ENCODE data around the gene QPRT.
"Not testable (repeated sequence)": the region's sequence is repeated elsewhere in the genome, so short reads cannot be mapped to it uniquely, and the experiment has no call there.

QPRT gene

DNA sequence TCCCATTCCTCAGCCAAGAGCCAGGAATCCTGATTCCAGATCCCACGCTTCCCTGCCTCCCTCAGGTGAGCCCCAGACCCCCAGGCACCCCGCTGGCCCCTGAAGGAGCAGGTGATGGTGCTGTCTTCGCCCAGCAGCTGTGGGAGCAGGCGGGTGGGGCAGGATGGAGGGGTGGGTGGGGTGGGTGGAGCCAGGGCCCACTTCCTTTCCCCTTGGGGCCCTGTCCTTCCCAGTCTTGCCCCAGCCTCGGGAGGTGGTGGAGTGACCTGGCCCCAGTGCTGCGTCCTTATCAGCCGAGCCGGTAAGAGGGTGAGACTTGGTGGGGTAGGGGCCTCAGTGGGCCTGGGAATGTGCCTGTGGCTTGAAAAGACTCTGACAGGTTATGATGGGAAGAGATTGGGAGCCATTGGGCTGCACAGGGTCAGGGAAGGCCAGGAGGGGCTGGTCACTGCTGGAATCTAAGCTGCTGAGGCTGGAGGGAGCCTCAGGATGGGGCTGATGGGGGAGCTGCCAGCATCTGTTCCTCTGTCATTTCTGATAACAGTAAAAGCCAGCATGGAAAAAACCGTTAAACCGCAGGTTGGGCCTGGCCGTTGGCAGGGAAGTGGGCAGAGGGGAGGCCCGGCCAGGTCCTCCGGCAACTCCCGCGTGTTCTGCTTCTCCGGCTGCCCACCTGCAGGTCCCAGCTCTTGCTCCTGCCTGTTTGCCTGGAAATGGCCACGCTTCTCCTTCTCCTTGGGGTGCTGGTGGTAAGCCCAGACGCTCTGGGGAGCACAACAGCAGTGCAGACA, 15.8 kb upstream of the QPRT start, which contains the start of gene SPN:
Gene SPN, plus strand, starts transcription at position 232 of the 791 bp plus-strand sequence. Its CDS starts 482 bp downstream, at position 714.
- DNase-seq, result peak; percentile 53

DNA sequence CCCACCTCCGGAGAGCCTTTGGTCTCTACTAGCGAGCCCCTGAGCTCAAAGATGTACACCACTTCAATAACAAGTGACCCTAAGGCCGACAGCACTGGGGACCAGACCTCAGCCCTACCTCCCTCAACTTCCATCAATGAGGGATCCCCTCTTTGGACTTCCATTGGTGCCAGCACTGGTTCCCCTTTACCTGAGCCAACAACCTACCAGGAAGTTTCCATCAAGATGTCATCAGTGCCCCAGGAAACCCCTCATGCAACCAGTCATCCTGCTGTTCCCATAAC, 15.2 kb upstream of the QPRT start:
- no peak for DNase-seq

DNA sequence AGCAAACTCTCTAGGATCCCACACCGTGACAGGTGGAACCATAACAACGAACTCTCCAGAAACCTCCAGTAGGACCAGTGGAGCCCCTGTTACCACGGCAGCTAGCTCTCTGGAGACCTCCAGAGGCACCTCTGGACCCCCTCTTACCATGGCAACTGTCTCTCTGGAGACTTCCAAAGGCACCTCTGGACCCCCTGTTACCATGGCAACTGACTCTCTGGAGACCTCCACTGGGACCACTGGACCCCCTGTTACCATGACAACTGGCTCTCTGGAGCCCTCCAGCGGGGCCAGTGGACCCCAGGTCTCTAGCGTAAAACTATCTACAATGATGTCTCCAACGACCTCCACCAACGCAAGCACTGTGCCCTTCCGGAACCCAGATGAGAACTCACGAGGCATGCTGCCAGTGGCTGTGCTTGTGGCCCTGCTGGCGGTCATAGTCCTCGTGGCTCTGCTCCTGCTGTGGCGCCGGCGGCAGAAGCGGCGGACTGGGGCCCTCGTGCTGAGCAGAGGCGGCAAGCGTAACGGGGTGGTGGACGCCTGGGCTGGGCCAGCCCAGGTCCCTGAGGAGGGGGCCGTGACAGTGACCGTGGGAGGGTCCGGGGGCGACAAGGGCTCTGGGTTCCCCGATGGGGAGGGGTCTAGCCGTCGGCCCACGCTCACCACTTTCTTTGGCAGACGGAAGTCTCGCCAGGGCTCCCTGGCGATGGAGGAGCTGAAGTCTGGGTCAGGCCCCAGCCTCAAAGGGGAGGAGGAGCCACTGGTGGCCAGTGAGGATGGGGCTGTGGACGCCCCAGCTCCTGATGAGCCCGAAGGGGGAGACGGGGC, 14.7 kb upstream of the QPRT start:
- DNase-seq, result peak; percentile 48

DNA sequence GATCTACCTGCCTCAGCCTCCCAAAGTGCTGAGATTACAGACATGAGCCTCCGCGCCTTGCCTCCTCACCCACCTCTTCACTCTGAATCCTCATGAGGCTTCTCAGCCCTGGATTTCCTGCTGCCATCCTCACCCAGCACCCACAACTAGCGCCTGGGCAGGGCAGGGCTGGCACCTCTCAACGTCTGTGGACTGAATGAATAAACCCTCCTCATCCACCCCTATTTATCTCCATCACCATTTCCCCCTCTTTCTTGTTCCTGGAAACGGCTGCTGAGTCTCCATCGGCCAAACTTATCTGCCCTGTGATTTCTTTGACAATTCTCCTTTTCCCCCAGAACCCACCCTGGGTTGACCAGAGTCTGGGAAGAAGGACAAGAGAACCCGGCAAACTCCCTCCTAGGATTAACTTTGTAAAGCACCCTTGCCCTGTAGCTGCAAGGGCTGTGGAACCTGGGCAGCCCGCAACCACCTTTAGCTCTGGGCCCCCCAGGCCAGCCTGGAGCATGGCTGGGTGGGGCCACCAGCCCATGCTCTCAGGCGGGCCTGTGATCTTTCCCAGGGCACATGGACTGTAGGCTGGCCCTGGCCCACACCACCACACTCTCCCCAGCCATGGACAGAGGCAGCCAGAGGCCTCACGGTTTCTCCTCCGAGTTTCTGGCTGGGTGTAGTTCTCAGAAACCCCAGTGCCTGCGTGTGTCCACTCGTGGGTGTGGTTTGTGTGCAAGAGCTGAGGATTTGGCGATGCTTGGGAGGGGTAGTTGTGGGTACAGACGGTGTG, 13.5 kb upstream of the QPRT start:
- peak; percentile 38 for DNase-seq

DNA sequence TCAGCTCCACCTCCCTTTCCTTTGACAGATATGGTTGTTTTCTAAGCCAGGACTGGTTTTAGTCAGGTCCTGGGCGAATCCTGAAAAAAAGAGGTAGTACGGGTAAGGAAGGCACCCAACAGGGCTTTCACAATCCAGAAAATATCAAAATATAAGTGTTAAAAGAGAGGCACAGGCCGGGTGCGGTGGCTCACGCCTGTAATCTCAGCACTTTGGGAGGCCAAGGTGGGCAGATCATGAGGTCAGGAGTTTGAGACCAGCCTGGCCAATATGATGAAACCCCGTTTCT, 11.7 kb upstream of the QPRT start:
- not testable (repeated sequence) for DNase-seq

DNA sequence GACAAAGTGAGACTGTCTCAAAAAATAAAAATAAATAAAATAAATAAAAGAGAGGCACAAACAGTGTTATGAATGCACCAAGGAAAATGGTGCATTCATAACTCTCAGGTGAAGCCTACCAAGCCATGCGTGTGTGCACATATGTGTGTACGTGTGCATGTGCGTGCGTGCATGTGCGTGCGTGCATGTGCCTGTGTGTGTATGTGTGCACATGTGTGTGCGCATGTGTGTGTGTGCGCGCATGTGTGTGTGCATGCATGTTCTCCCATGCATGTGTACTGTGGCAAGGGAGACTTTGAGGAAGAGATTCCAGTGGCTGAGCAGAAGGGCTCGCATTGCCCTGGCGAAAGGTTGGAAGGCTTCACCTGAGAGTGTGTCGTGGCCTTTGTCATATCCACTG, 11.2 kb upstream of the QPRT start:
- no peak for DNase-seq

DNA sequence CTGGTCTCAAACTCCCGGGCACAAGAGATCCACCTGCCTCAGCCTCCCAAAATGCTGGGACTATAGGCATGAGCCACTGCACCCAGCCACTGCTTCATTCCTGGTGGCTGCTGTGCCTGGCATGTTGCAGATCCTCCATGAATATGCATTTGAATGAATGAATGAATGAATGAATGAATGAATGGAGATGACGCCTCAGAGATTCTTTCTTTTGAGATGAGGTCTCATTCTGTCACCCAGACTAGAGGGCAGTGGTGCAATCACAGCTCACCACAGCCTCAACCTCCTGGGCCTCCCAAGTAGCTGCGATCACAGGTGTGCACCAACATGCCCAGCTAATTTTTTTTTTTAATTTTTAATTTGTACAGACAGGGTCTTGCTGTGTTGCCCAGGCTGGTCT, 10.7 kb upstream of the QPRT start:
- DNase-seq, result no peak

DNA sequence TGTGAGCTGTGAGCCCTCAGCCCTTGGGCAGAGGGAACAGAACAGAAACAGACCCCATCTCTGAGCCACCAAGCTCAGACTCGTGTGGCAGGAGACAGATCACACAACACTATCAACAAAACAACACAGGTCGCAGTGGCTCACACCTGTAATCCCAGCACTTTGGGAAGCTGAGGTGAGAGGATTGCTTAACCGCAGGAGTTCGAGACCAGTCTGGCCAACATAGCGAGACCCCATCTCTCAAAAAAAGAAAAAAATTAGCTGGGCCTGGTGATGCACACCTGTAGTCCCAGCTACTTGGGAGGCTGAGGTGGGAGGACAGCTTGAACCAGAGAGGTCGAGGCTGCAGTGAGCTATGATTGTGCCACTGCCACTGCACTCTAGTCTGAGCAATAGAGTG, 5.5 kb upstream of the QPRT start:
- DNase-seq, result no peak

DNA sequence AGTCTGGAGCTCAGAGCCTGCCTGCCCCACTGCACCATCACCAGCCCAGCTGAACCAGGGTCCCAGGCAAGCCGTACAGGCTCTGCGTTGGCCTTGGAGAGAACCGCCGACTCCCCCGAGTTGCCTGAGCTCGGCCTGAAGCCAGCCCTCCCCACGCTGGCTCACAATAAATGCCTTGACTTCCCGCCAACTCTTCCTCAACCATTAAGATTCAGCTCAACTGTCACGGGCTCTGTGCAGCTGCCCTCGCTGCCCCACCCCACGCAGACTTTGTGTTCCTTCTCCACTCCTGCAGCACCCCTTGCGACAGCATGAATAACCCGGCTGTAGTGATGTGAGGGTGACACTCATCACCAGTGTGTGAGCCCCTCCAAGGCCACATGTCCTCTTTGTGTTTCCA, 4.8 kb upstream of the QPRT start:
- no peak for DNase-seq

DNA sequence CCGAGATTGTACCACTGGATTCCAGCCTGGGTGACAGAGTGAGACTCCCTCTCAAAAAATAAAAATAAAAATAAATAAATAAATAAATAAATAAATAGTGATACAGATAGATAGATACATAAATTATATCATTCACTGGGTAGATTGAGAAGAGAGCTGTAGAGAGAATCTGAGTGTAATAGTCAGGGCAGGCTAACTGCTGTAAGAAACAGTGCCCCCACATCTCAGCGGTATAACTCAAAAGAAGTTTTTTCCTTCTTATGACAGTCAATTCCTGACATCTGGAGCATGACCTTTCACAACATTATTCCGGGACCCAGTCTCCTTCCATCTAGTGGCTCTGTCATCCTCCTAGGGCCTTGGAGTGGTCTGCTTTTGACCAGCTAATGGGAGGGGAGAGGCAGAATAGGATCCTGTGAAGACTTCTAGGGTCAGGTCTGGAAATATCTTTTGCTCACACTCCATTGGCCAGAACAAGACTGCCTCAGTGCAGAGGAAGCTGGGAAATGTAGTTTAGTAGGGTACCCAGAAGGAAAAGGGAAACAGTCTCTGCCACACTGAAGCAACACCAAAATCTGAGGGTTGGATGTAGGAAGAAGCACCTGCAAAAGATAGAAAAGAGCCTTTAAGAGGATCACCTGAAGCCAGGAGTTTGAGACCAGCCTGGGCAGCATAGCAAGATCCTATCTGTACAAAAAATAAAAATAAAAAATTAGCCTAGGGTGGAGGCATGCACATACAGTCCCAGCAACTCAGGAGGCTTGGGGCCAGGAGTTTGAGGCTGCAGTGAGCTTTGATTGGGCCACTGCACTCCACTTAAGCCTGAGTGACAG, 3.0 kb upstream of the QPRT start:
- peak; percentile 50 for DNase-seq

DNA sequence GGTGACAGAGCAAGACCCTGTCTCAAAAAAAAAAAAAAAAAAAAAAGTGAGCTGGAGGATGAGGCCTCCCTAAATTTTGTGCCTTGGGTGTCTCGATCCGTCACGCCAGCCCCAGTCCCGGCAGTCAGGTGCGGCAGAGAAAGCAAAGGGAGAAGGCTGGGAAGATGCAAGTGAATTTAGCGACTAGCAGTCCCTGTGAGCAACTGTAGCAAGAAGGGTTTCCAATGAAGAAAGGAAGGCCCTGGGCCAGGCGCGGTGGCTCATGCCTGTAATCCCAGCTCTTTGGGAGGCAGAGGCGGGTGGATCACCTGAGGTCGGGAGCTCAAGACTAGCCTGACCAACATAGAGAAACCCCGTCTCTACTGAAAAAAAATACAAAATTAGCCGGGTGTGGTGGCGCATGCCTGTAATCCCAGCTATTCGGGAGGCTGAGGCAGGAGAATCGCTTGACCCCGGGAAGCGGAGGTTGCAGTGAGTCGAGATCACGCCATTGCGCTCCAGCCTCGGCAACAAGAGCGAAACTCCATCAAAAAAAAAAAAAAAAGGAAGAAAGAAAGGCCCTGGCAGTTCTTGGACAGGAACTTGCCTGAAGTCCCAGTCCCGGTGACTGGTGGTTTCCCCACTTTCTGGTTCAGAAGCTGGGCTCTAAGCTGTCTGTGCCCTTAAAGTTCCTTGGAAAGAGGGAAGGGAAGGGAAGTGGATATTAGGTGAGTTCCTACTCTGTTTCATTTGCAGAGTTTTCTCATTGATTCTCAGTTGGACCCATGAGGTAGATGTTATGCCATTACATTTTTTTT, 1.8 kb upstream of the QPRT start:
- DNase-seq, result no peak

DNA sequence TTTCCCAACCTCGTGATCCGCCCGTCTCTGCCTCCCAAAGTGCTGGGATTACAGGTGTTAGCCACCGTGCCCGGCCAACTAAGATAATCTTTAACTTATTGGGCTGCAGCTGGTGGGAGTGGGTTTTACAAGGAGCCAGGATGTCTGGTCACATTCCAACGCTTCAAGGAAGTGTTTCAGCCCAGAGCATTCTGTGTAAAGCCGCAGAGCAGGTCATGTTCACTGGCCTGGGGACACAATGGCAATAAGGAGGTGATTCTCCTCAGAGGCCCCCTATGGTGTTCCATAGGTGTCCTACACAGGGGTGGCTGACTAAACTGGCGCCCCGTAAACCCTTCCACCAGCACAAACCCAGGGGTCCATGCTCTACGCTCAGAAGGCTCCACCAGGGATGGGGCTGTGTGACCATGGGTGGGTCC, 1.2 kb downstream of the QPRT start:
- DNase-seq, result no peak

DNA sequence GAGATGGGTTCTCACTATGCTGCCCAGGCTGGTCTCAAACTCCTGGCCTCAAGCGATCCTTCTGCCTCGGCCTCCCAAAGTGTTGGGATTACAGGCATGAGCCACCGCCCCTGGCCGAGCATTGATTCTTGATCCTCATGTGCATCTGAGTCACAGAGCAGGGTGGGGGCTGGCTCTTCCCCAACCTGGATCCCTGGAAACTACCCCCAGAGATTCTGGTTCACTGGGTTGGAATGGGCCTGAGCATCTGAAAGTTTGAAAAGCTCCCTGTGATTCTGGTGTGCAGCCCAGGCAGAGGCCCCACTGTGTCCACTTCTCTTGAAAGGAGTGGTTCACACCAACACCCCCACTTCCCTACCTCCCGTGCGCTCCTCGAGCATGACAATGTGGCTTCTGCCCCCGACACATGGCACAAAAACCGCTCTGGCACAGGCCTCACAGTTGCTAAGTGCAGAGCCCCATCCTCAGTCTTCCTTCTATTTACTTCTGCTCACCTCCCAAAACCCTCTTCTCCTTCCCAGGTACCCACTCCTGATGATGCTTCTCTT, 4.6 kb downstream of the QPRT start:
- DNase-seq, result no peak

DNA sequence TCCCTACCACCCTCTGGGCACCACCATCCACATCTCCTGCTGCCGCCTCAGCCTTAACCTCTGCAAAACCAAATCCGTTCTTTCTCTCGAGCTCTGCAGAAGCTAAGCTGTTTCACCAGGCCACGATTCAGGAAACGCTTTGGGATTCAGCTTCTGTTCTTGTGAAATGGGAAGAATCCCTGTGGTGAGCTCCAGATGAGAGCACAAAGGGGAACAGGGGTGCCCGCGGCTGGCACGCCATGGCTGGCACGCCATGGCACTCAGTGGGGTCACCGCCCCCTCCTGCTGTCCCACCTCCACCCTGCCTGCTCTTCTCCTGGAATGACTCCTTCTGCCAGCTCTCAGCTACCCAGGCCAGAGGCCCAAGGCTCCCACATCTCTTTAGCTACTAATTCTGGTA, 5.7 kb downstream of the QPRT start:
- no peak for DNase-seq

DNA sequence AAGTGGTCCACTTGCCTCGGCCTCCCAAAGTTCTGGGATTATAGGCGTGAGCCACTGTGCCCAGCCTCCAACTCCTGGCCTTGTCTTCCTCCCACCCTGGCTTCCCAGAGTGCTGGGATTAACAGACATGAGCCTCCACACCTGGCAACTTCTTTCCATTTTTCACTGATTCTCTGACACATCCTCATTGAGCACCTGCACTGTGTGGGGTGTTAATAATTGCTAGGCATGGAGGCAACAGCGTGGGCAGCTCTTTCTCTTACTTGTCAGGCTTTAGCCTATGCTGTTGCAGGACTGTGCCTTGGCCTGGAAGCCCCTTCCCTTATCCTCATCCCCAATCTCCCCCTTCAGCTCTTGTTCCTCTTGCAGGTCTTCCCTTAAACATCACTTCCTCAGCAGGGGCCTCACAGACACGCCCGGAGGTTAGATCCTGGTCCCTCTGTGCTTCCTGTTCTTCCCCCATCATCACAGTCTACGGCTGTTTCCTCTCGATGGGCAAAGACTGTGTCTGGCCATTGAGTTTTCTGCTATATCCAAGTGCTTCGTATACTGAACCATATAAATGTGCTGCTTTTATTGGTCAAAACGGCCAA, 7.9 kb downstream of the QPRT start:
- no peak for DNase-seq

DNA sequence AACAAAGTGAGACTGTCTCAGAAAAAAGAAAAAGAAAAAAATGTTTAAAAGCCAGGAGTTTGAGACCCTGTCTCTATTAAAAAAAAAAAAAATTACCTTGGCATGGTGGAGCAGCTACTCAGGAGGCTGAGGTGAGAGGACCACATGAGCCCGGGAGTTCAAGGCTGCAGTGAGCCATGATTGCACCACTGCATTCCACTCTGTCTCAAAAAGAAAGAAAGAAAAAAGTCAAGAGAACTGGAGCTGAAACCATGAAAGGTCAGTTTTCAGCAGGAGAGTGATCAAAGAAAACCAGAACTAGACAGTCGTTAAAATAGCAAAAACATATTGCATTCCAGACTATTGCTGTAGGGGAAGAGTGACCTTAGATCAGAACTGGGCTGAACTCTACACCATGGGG, 8.8 kb downstream of the QPRT start:
- no peak for DNase-seq

DNA sequence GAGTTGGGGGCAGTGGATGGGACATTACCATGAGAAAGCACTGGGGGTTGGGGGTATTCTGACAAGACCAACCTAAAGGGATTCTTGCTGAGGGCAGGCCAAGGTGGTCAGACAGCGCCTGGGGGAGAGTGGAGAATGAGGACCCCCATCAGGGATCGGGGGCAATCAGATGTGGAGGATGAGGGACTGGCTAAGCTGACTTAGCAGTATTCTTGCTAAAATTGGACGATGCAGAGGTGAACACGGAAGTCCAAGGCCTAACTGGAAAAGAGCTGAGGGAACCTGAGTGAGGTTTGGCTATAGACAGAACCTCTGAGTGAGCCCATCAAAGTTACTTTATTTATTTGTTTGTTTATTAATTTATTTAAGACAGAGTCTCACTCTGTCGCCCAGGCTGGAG, 9.2 kb downstream of the QPRT start:
- no peak for DNase-seq

DNA sequence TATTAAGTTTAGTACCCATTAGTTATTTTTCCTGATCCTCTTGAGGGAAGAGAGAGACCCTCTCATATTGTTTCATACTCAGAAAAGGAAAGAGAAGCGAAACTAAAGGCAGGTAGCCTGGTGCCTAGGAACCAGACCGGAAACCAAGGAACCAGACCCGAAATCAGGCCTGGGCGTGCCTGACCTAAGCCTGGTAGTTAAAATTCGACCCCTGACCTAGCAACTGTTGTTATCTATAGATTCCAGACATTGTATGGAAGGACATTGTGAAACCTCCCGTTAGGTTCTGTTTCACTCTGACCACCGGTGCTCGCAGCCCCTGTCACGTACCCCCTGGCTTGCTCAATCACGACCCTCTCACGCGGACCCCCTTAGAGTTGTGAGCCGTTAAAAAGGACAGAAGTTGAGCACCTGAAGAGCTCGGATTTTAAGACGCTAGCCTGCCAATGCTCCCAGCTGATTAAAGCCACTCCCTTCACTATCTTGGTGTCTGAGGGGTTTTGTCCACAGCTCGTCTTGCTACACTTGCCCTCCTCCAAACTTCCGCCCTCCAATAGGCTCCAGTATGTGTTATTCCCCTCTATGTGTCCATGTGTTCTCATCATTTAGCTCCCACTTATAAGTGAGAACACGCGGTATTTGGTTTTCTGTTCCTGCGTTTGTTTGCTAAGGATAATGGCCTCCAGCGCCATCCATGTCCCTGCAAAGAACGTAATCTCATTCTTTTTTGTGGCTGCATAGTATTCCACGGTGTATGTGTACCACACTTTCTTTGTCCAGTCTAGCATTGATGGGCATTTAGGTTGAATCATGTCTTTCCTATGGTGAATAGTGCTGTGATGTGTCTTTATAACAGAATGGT, 10.7 kb downstream of the QPRT start:
- DNase-seq, result not testable (repeated sequence)

DNA sequence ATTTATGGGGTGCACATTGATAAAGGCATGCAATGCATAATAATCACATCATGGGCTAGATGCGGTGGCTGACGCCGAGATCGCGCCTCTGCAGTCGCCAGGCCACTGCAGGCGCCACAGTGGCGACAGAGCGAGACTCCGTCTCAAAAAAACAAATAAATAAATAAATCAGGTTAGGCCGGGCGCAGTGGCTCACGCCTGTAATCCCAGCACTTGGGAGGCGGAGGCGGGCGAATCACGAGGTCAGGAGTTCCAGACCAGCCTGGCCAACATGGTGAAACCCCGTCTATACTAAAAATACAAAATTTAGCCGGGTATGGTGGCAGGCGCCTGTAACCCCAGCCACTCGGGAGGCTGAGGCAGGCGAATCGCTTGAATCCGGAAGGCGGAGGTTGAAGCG, 13.6 kb downstream of the QPRT start:
- not testable (repeated sequence) for DNase-seq
